ENCODE results near the gene VAPA.

GRCh38 chr18:9975658-9976057 is 61.8 kb downstream of the VAPA start:
- TF ChIP-seq EZH2 (IDR thresholded peaks at IDR 0.05; ENCODE audit: low read length) (no peak), CTCF (optimal IDR thresholded peaks at IDR 0.05 in 1 of 3, IDR thresholded peaks at IDR 0.05 in 1 of 3, conservative IDR thresholded peaks at IDR 0.05 in 1 of 3; ENCODE audit: extremely low read depth in 1 of 3, insufficient read depth in 2 of 3, low read length in 3 of 3) (no peak)
